Natural killer cell treated with Interleukin-12 subunit alpha and Interleukin-12 subunit beta and Interleukin-15 and Interleukin-18, amount 100 ng/mL, for 72 hours (primary cell): ENCODE results near the gene CTBP2. TPM values are rescaled to one million over a fixed set of nuclear protein-coding genes. Genes with fewer than 3 reads are reported as not detected.
A peak's percentile ranks its signal among the peaks of the same experiment; 100 is the strongest.

Experiments used
- ATAC-seq, 2 donors: fragments of 150-1000 bp; cut with Tn5 transposase in 1 of 2; sonication (Bioruptor Pico), chemical (Tn5 transposase) in 1 of 2; 2 replicates each; pipeline ENCODE4 v1.10.0; 2021
- DNase-seq: peaks from one replicate; pipeline ENCODE4 v3.0.0; 2022; ENCODE audit warnings: low spot score
- H3K27ac Mint-ChIP-seq, 2 donors: 1 replicate in 1 of 2; 2 replicates in 1 of 2; pipeline ENCODE4 v1.8.0; 2022; ENCODE audit warnings: mixed read lengths in 2 of 2, mild to moderate bottlenecking in 1 of 2, moderate library complexity in 1 of 2
- H3K27me3 Mint-ChIP-seq, 2 donors: 1 replicate in 1 of 2; 2 replicates in 1 of 2; pipeline ENCODE4 v1.8.0; 2022; ENCODE audit warnings: mixed read lengths in 2 of 2
- H3K36me3 Mint-ChIP-seq: one replicate; pipeline ENCODE4 v1.8.0; 2022; ENCODE audit warnings: mixed read lengths
- H3K4me1 Mint-ChIP-seq, 2 donors: 1 replicate in 1 of 2; 2 replicates in 1 of 2; pipeline ENCODE4 v1.8.0; 2022; ENCODE audit warnings: low read depth in 2 of 2, mixed read lengths in 2 of 2, mild to moderate bottlenecking in 1 of 2
- H3K4me3 Mint-ChIP-seq: one replicate; pipeline ENCODE4 v1.8.0; 2022; ENCODE audit warnings: mixed read lengths
- H3K9me3 Mint-ChIP-seq: 2 replicates; pipeline ENCODE4 v1.8.0; 2022; ENCODE audit warnings: mixed read lengths
- total RNA-seq, 2 donors: library from RNA; stranded (reverse); gene quantifications; one replicate each; pipeline ENCODE4 v1.2.3, GENCODE V29; 2022

The CTBP2 gene
- total RNA-seq, 2 donors from 2014 or later = 61.3 to 76.4 TPM

- H3K27me3 Mint-ChIP-seq = no peaks in the 10 kb centered on the region
- H3K27ac Mint-ChIP-seq = no peak overlapping the region
- no peak overlapping the region for H3K4me3 Mint-ChIP-seq
- peaks cover 0 to 24% of the 10 kb centered on the region in 2 donors for H3K4me1 Mint-ChIP-seq
- H3K9me3 Mint-ChIP-seq = no peaks in the 10 kb centered on the region
- H3K36me3 Mint-ChIP-seq = no peaks in the 10 kb centered on the region
- DNase-seq (no peak), ATAC-seq (no peak)
Measured at GRCh38 chr10:125003146-125003900, 157.0 kb downstream of the CTBP2 start.

DNA sequence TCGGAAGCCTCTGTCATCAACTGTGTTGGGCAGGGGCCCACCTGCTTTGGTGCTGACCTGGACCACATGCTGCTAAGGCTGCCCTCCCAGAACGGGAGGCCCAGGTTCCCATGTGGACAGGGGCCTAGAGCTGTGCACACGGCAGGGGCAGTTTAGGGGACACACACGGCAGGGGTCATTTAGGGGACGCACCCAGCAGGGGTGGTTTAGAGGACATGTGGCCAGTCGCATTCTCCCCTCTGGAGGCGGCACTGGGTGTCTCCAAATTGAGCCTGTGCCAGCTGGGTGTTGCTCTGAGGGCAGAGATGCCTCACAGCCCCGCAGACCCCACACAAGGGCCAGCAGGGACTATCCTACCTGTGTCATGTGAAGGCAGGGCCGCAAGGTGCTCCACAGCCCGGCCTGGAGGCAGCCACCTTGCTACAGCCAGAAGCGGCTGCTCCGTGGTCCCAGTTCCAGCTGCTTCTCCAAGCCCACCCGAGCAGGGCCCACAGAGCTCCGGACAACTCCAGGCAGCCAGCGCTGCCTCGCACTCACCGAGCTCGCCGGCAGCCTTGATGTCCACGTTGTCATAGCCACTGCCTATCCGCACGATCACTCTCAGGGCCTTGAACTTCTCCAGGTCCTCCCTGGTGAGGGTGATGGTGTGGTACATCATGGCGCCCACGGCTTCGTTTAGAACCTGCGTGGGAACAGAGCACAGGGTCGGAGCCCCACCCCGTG, 157.8 kb downstream of the CTBP2 start:
- H3K9me3 Mint-ChIP-seq = no peaks in the 10 kb centered on the region
- H3K36me3 Mint-ChIP-seq = no peaks in the 10 kb centered on the region
- ATAC-seq (no peak), DNase-seq (no peak)
- peaks cover 0 to 24% of the 10 kb centered on the region in 2 donors for H3K4me1 Mint-ChIP-seq
- H3K4me3 Mint-ChIP-seq = no peak overlapping the region
- H3K27ac Mint-ChIP-seq = no peak overlapping the region
- no peaks in the 10 kb centered on the region for H3K27me3 Mint-ChIP-seq

GRCh38 chr10:125002047-125002422, 158.3 kb downstream of the CTBP2 start:
- ATAC-seq (no peak), DNase-seq (no peak)
- Mint-ChIP-seq H3K9me3 (no peaks in the 10 kb centered on the region), H3K27me3 (no peaks in the 10 kb centered on the region), H3K36me3 (no peaks in the 10 kb centered on the region), H3K4me3 (no peak overlapping the region), H3K4me1 (peaks cover 0 to 22% of the 10 kb centered on the region in 2 donors), H3K27ac (no peak overlapping the region)

GRCh38 chr10:125001313-125002046, 158.9 kb downstream of the CTBP2 start:
- DNase-seq (no peak), ATAC-seq (no peak)
- Mint-ChIP-seq H3K36me3 (no peaks in the 10 kb centered on the region), H3K27me3 (no peaks in the 10 kb centered on the region), H3K4me3 (no peak overlapping the region), H3K9me3 (no peaks in the 10 kb centered on the region), H3K4me1 (peaks cover 0 to 20% of the 10 kb centered on the region in 2 donors), H3K27ac (peak overlapping the region in 1 of 2 donors; percentile 27)

- ATAC-seq (no peak), DNase-seq (no peak)
- H3K27me3 Mint-ChIP-seq = no peaks in the 10 kb centered on the region
- no peak overlapping the region for H3K4me3 Mint-ChIP-seq
- no peaks in the 10 kb centered on the region for H3K36me3 Mint-ChIP-seq
- no peaks in the 10 kb centered on the region for H3K9me3 Mint-ChIP-seq
- H3K4me1 Mint-ChIP-seq = peaks cover 0 to 16% of the 10 kb centered on the region in 2 donors
- peak overlapping the region in 1 of 2 donors; percentile 27 for H3K27ac Mint-ChIP-seq
Measured at GRCh38 chr10:125000366-125001312, 159.7 kb downstream of the CTBP2 start.

GRCh38 chr10:124999433-125000365, 160.7 kb downstream of the CTBP2 start:
- Mint-ChIP-seq H3K4me1 (peaks cover 0 to 15% of the 10 kb centered on the region in 2 donors), H3K4me3 (no peak overlapping the region), H3K36me3 (no peaks in the 10 kb centered on the region), H3K27me3 (no peaks in the 10 kb centered on the region), H3K9me3 (no peaks in the 10 kb centered on the region), H3K27ac (no peak overlapping the region)
- no peak for ATAC-seq
- no peak for DNase-seq

DNA sequence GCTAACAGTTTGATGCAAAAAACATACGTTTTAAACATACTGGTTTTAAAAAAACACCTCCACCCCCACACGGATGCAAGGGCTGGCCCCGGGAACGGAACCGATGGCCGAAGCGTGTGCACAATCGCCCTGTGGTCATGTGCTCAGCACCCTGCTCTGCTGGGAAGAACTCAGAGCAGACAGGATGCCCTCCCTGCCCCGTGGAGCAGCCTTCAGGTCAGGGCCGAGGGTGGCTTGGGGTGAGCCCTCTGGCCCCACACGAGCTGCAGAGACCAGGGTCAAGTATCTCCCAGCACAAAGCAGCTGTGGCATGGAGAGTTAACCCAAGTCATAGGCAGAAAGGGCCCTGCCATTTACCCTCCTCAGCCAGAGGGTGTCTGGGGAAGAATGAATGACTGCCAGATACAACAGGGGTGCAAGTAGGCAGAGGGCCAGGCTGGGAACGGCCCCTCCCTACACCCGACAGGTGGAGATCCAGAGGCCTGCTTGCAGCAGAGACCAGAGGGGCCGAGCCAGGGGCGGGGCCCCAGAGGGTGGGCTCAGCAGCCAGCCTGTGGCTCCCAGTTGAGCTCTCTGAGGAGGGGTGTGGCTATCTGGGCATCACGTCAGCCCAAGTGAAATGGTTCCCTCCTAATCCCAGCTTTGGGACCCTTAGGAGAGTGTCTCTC, 161.6 kb downstream of the CTBP2 start:
- Mint-ChIP-seq H3K4me3 (no peak overlapping the region), H3K27ac (no peak overlapping the region), H3K4me1 (peaks cover 0 to 12% of the 10 kb centered on the region in 2 donors), H3K9me3 (no peaks in the 10 kb centered on the region), H3K27me3 (no peaks in the 10 kb centered on the region), H3K36me3 (no peaks in the 10 kb centered on the region)
- no peak for ATAC-seq
- no peak for DNase-seq

- no peak for ATAC-seq
- DNase-seq = no peak
- Mint-ChIP-seq H3K9me3 (no peaks in the 10 kb centered on the region), H3K4me3 (no peak overlapping the region), H3K27ac (no peak overlapping the region), H3K36me3 (no peaks in the 10 kb centered on the region), H3K27me3 (no peaks in the 10 kb centered on the region), H3K4me1 (peaks cover 0 to 12% of the 10 kb centered on the region in 2 donors)
Measured at GRCh38 chr10:124997771-124998623, 162.4 kb downstream of the CTBP2 start.

GRCh38 chr10:124997306-124997705, 163.1 kb downstream of the CTBP2 start:
- no peak for ATAC-seq
- H3K9me3 Mint-ChIP-seq = no peaks in the 10 kb centered on the region

DNA sequence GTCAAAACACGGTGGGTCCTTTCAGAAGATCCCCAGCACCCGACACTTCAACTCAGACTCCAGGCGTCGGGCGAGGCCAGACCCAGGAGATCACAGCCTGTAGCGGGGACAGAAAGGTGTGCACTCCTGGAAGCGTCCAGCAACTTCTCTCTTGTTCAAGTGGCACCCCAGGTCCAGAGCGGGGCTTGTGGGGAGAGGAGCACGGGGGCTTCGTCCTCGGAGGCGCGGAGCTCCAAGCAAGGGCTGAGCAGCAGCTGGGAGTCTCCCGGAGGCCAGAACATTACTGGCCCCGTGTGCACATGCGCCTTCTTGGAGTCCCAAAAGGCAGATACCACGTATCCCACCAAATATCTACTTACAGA, 163.5 kb downstream of the CTBP2 start:
- no peak for ATAC-seq
- H3K27me3 Mint-ChIP-seq = no peaks in the 10 kb centered on the region
- H3K4me1 Mint-ChIP-seq = peaks cover 0 to 12% of the 10 kb centered on the region in 2 donors
- no peaks in the 10 kb centered on the region for H3K36me3 Mint-ChIP-seq
- no peak overlapping the region for H3K4me3 Mint-ChIP-seq
- no peaks in the 10 kb centered on the region for H3K9me3 Mint-ChIP-seq
- DNase-seq = no peak
- no peak overlapping the region for H3K27ac Mint-ChIP-seq

More at GRCh38 chr10:124997306-124997705, 163.1 kb downstream of the CTBP2 start:
- Mint-ChIP-seq H3K27me3 (no peaks in the 10 kb centered on the region), H3K36me3 (no peaks in the 10 kb centered on the region), H3K27ac (no peak overlapping the region), H3K4me3 (no peak overlapping the region), H3K4me1 (peaks cover 0 to 12% of the 10 kb centered on the region in 2 donors)
- DNase-seq = no peak

DNA sequence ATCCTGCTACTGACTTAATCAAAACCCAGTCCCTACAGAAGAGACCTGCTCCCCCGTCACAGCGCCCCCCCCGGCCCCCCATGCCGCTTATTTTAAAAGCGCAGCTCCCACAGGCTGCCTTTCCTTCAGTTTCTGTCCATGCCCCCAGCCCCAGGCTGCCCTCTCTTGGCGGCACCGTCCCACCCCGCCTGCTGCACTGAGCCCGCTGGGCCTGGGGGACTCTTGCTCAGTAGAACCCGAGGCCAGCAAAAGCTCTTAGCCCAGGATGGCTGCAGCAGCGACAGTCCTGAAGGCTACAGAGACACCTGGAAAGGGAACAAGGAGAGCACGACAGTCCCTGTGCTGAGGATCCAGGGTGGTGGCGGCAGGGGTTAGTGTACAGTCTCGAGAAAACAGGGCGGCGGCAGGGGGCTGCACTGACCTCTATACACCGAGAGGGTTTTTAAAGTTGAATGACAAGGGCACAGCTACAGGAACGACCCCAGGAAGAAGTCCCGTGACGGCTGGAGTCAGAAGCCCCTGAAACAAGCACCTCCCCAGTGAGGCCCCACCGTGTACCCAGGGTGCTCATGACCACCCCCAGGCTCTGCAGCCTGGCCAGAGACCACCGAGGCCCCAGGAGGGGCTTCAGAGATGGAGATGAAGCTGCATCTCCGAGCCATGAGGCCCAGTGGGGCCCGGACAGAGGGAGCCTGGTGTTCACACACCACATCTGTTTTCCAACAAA, 164.1 kb downstream of the CTBP2 start:
- Mint-ChIP-seq H3K4me1 (peaks cover 0 to 12% of the 10 kb centered on the region in 2 donors), H3K27me3 (no peaks in the 10 kb centered on the region), H3K27ac (no peak overlapping the region), H3K36me3 (no peaks in the 10 kb centered on the region), H3K9me3 (no peaks in the 10 kb centered on the region), H3K4me3 (no peak overlapping the region)
- ATAC-seq (no peak), DNase-seq (no peak)
